GM21526 (cell line): ENCODE data around the gene MS4A15.
"Not testable (repeated sequence)": the region's sequence is repeated elsewhere in the genome, so short reads cannot be mapped to it uniquely, and the experiment has no call there.

Experiments used
- ATAC-seq: cut with Tn5 transposase; IDR thresholded peaks from one replicate; pipeline ENCODE4 v1.9.1; 2021; ENCODE audit warnings: moderate library complexity; ENCODE audit not compliant: unreplicated experiment, low FRiP score

MS4A15 gene

GRCh38 chr11:60797846-60798630 lies 41.4 kb downstream of the MS4A15 start:
- ATAC-seq, result no peak

DNA sequence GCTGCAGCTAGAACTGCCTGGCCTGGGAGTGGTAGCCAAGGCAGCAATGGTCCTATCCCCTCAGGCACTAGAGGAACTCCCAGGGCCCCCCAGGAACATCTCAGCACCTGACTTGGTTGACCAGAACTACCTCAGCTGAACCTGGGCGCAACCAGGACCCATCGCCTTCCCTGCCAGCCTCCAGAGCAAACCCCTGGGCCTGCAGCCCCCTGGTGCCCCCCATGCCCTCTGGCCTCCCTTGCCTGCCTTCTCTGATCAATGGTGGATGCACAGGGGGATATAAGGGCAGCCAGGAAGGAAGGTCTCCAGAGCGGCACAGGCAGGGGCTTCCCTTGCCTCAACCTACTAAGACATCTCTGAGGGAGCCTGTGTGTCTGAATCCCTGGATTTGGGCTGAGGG lies 42.0 kb downstream of the MS4A15 start:
- ATAC-seq, result no peak

- no peak for ATAC-seq
These were observed 44.5 kb downstream of the MS4A15 start for GRCh38 chr11:60801194-60801593.

DNA sequence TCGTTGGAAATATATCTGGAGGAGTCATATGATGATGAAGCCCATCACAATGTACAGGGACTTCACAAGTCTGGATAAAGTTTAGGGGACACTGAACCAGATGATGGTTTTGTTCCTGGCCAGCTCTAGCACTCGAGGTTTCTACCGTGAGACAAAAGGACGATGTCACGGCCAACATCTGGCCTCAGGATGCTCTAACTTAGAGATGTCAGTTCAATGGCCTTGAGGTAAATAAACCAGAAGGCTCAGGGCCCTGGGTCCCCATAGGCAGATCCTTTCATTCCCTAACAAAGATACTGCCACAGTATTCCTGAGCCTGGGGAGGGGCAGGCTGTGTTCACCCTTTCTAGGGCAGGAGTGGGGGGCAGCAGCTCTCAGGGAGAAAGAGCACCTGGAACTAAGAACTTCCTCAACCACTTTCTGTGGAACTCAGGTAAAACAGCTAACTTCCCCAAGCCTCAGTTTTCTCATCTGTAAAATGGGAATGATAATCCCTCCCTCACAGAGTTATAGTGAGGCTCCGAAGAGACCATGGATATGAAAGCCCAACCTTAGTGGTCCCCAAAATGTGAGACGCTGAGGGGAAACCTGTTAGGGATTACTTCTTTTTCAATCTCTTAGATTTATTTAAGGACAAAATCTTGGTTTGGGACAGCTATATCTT lies 46.7 kb downstream of the MS4A15 start:
- no peak for ATAC-seq

- no peak for ATAC-seq
These were observed 52.6 kb downstream of the MS4A15 start for GRCh38 chr11:60809249-60809648.

DNA sequence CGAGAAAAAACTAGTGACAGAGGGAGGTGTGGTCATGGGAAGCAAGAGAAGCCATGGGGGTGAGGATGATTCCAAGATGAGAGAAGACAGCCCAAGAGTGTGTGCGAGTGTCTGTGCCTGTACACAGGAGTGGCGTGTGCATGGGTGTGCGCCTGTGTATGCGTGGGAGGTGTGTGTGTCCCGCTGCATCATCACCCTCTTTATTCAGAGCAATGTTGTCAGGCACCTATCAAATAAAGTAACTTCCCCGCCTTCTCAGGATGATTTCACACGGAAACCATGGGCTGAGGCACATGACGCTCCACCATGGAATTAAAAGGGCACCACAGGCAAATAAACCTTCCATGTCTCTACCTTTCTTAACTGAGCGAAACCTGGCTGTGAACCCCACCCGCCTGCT lies 53.0 kb downstream of the MS4A15 start:
- ATAC-seq, result no peak

DNA sequence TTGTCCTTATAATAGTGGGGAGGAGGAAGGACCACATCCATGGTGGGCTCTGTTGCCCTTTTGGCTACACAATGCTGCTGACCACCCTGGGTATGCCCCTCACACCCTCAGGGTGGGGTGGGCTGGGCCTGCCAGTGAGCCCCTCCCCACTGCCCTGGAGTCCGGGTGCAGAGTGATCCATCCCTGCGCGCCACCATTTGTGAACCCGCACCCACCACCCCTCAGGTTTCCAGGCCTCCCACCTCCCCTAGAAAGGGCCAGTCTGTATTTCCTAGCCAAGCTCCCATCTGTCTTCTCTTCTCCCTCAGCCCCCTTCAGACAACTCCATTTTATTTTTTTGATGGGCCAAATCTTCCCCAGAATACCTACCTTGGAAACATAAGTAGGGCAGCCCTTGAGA lies 53.5 kb downstream of the MS4A15 start:
- ATAC-seq, result no peak

DNA sequence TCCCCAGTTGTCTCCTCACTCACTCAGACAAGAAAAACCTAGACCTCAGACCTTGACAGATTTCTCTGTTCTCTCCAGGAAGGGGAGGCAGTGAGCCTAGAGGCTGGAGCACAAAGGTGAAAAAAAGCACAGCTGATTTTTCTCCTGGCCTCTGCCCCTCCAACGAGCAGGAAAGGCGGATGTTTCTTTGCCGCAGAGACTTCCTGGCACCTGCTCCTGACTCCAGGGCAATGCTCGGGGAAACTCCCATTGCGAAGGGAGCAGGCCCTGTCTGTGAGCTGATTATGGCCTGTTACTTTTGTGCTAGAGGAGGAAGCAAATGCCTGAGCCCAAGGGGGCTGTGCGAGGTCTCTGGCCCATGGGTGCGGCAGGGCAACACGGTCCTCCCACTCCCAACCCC lies 53.9 kb downstream of the MS4A15 start:
- ATAC-seq, result no peak

GRCh38 chr11:60813324-60813723 lies 56.7 kb downstream of the MS4A15 start:
- ATAC-seq, result no peak

GRCh38 chr11:60814112-60814511 lies 57.4 kb downstream of the MS4A15 start:
- no peak for ATAC-seq

- no peak for ATAC-seq
These were observed 60.0 kb downstream of the MS4A15 start for GRCh38 chr11:60816590-60817157.

- no peak for ATAC-seq
These were observed 61.4 kb downstream of the MS4A15 start for GRCh38 chr11:60818057-60818456.

DNA sequence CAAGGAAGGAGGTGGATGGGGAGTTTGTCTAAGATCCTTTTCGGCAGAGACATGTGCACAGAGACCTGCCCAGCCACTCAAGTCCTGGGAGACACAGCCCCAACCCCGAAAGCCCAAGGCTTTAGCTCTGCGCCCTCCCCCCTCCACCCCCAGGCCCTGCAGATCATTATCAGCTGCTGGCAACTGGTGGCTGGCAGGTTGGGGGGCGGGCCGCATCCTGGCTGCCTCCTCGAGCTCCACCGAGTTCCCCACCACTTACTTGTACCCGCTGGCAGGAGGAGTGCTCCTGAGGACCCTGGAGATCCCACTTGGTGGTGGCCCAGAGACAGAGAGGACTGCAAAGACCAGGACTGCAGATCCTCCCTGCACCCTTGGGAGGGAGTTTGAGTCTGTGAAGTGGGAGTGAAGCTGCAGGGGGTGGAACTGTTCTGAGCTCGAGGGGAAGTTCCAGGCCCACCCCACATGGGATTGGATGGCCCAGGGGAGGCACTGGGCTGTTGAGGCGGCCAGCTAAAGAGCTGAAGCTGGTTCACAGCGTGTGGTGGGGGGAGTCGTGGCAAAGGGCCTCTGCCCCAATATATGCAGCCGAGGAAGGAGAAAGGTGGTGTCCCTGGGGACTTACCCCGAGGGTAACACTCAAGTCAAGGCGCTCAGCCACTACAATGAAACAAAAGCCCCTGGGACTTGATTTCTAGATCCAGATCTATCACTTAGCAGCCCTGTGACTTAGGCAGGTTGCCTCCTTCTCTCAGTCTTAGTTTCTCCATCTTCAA lies 65.3 kb downstream of the MS4A15 start:
- ATAC-seq, result no peak

GRCh38 chr11:60823745-60824306 lies 67.2 kb downstream of the MS4A15 start:
- ATAC-seq, result not testable (repeated sequence)

- ATAC-seq, result no peak
These were observed 68.5 kb downstream of the MS4A15 start for GRCh38 chr11:60825118-60825517.

DNA sequence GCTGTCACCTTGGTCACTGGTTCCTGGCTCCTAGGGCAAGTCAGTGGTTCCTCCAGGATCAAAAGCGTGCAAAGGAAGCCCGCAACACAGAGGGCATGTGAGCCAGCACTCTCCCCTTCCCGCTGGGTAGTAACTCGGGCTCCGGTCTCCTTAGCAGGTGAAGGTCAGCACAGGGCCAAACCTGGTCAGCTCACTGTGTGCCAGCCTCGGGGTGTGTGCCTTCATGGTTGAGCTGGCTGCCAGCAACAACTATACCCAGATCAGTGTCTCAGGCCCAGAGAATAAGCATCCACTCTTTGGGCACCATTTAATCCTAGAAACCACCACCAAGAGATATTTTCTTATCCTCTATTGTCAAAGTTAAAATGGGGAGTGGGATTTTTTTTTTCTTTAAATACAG lies 69.1 kb downstream of the MS4A15 start:
- ATAC-seq, result no peak
